MV-4-11 (cell line): ENCODE data around the gene NR4A3.

ENCODE experiments used
- DNase-seq: peaks from one replicate; lab custom pipeline; 2025; lab: John Stamatoyannopoulos, UW

NR4A3 gene

GRCh38 chr9:99876190-99876589 lies 54.5 kb downstream of the NR4A3 start:
- peak; percentile 60 for DNase-seq

DNA sequence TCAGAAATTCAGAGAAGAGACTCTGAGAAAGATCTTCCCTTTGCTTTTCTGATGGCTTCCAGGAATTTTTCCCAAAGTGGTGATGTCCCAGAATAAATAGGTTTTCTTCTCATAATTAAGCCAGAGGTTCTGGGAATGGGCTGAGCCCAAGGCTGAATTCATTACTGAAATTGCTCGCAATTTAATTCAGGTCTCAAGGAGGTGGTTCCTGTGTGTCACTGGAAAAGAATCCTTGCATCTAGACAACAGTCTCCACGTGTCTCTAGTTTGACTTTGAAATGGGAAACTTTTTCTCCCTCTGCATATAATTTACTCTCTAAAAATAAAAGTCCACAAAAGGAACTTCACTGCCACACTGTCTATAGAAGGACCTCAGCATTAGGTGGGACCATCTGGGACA lies 57.0 kb downstream of the NR4A3 start:
- DNase-seq, result no peak

DNA sequence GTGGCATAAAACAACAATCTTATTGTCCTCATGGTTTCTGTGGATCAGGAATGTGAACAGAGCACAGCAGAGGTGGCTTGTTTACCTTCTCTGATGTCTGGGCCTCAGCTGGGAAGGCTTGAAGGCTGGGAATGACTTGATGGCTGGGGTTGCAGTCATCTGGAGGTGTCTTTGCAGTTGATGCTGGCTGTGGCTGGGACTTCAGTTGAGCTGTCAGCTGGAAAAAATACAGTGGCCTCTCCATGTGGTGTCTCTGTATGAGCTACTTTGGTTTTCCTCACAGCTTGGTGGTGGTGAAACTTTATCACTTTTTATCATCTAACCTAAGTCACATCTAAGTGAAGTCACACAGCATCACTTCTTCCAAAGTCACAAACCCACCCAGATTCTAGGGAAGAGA lies 60.1 kb downstream of the NR4A3 start:
- DNase-seq, result no peak

- DNase-seq, result peak; percentile 49
Observed at GRCh38 chr9:99885747-99886146, 64.1 kb downstream of the NR4A3 start.

- no peak for DNase-seq
Observed at GRCh38 chr9:99889120-99889519, 67.4 kb downstream of the NR4A3 start.

DNA sequence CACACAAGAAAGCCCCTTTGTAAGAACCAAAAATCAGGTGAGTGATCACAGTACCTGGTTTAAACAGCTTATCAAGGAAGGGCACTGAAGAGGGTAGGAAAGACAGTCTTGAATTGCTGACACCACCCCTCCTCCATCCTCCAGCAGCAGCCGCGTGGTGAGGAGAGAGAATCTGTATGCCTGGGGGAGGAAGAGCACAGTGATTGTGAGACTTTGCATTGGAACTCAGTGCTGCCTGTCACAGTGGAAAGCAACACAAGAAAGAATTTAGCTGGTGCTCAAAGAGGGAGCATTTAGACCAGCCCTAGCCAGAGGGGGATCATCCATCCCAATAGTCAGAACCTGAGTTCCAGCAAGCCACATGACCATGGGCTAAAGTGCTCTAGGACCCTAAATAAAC lies 73.1 kb downstream of the NR4A3 start:
- DNase-seq, result no peak

DNA sequence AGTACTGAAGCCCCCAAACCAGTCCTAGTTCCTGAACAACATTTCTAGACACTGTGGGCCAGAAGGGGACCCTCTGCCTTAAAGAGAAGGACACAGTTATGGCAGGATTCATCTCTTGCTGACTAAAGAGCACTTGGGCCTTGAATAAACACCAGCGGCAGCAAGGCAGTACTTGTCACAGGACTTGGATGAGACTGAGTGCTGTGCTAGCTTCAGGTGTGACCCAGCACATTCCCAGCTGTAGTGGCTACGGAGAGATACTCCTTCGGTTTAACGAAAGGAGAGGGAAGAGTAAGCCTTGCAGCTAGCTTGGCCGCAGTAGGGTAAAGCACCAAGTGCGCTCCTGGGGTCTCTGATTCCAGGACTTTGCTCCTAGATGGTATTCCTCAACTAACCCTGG lies 73.8 kb downstream of the NR4A3 start:
- DNase-seq, result no peak

GRCh38 chr9:99896119-99896518 lies 74.4 kb downstream of the NR4A3 start:
- no peak for DNase-seq

GRCh38 chr9:99903393-99903792 lies 81.7 kb downstream of the NR4A3 start:
- no peak for DNase-seq

GRCh38 chr9:99905833-99906402 lies 84.2 kb downstream of the NR4A3 start:
- DNase-seq, result no peak

- peak; percentile 51 for DNase-seq
Observed at GRCh38 chr9:99906403-99907207, 84.9 kb downstream of the NR4A3 start, which contains the start of gene STX17. Gene STX17 (plus strand): TSS chr9:99906654. CDS start chr9:99915240, 8,586 bp downstream.

GRCh38 chr9:99907208-99907532 lies 85.5 kb downstream of the NR4A3 start:
- DNase-seq, result no peak

DNA sequence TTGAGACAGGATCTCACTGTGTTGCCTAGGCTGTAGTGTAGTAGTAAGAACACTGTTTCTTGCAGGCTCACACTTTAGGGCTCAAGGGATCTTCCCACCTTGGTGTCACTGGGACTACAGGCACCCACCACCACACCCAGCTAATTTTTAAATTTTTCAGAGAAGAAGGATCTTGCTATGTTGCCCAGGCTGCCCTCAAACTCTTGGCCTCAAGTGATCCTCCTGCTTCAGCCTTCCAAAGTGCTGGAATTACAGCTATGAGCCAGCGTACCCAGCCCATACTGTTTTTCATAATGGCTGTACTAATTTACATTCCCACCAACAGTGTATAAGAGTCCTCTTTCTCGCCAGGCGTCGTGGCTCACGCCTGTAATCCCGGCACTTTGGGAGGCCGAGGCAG lies 89.9 kb downstream of the NR4A3 start:
- DNase-seq, result no peak
